IPS DF 6.9 (cell line): ENCODE results near the gene DNAJC15.

Experiments used
- DNase-seq: peaks from one replicate; pipeline ENCODE4 v3.0.0-alpha.2; 2013; ENCODE audit warnings: low read depth, low spot score
- H3K27ac ChIP-seq: one replicate; pipeline ENCODE4 v1.5.1; 2013; ENCODE audit warnings: low read length, control low read depth
- H3K27me3 ChIP-seq: 2 replicates; pipeline ENCODE4 v1.6.1; 2013; ENCODE audit warnings: mild to moderate bottlenecking, low read length; ENCODE audit not compliant: control insufficient read depth, insufficient read depth
- H3K36me3 ChIP-seq: 2 replicates; pipeline ENCODE4 v1.6.1; 2013; ENCODE audit warnings: low read length; ENCODE audit not compliant: control insufficient read depth, insufficient read depth
- H3K4me1 ChIP-seq: 2 replicates; pipeline ENCODE4 v1.6.1; 2013; ENCODE audit warnings: low read length; ENCODE audit not compliant: control insufficient read depth, insufficient read depth
- H3K4me3 ChIP-seq: 2 replicates; pipeline ENCODE4 v1.5.1; 2013; ENCODE audit warnings: mild to moderate bottlenecking, low read length
- H3K9me3 ChIP-seq: 2 replicates; pipeline ENCODE4 v1.6.1; 2013; ENCODE audit warnings: low read length, inconsistent platforms; ENCODE audit not compliant: control insufficient read depth, insufficient read depth
- WGBS: extraction: QIAGEN DNeasy Blood & Tissue Kit; methylation state at CpG from one replicate; pipeline ENCODE4 v1.1.7; 2013; ENCODE audit warnings: mixed read lengths, missing lambda C conversion rate; ENCODE audit not compliant: insufficient read length, insufficient coverage; 5-methylcytosine and 5-hydroxymethylcytosine counted together

DNAJC15 gene

DNA sequence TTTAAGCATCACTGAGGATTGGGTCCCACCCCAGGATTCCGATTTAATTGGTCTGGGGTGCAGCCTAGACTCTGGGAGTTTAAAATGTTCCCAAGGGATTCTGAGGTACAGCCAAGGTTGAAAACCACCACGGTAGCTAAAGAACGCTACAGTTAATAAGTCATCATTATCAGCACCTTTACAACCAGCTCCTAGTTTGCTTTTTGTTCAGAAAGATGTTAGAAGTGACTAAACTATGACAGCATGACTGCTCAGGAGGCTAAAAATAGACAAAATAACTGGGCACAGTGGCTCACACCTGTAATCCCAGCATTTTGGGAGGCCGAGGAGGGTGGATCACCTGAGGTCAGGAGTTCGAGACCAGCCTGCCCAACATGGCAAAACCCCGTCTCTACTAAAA is 19.7 kb upstream of the DNAJC15 start:
- Histone ChIP-seq H3K4me1 (peaks cover 1% of the 10 kb centered on the region; the same call in 1 of the 2 replicates), H3K27me3 (no peaks in the 10 kb centered on the region; the same call in 1 of the 2 replicates), H3K9me3 (no peaks in the 10 kb centered on the region; the same call in 1 of the 2 replicates), H3K4me3 (no peak overlapping the region), H3K27ac (no peak overlapping the region), H3K36me3 (no peaks in the 10 kb centered on the region; the same call in 1 of the 2 replicates)
- no peak for DNase-seq
- WGBS = no CpG with 5 or more reads among the region's 6 CpGs

DNA sequence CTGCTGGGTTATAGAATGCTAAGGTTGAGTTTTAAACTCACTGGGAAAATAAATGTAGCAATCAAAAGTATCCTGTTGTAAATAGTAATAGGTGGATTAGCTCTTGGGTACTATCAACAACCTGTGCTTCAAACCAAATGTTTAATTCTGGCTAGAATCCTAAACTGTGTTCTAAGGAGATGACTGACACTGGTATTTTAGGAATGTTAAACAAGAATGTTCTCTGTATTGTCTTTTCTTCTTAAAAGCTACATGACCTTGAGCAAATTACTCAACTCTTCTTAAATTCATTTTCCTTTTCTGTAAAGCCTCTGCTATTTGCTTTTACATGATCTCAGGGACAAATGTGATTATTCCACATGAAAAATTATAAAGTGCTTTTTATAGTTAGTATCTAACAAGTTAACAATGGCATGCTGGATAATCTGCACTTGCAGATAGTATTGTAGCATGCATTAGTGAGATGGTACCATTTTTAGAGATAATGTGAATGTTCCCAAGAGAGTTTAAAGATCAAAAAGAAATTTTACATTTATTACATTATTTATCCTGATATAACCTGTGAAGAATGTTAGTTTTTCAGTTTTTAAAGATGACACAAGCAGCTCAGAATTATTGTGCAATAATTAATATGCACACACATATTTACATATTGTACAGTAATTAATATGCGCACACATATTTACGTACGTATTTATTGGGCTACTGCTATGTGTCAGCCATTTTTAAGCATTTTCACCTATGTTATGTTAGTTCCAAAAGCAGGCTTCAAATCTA is 17.7 kb upstream of the DNAJC15 start:
- H3K27me3 ChIP-seq = no peaks in the 10 kb centered on the region; the same call in 1 of the 2 replicates
- H3K36me3 ChIP-seq = no peaks in the 10 kb centered on the region; the same call in 1 of the 2 replicates
- H3K4me3 ChIP-seq = no peak overlapping the region
- DNase-seq = no peak
- peaks cover 1% of the 10 kb centered on the region; the same call in 1 of the 2 replicates for H3K4me1 ChIP-seq
- no peaks in the 10 kb centered on the region; the same call in 1 of the 2 replicates for H3K9me3 ChIP-seq
- no CpG with 5 or more reads among the region's 3 CpGs for WGBS
- H3K27ac ChIP-seq = no peak overlapping the region

GRCh38 chr13:43006893-43007631 is 16.3 kb upstream of the DNAJC15 start:
- Histone ChIP-seq H3K36me3 (no peaks in the 10 kb centered on the region), H3K9me3 (no peaks in the 10 kb centered on the region), H3K27me3 (no peaks in the 10 kb centered on the region), H3K4me3 (no peak overlapping the region), H3K4me1 (peaks cover 1% of the 10 kb centered on the region; the same call in 1 of the 2 replicates), H3K27ac (no peak overlapping the region)
- WGBS = no CpG with 5 or more reads among the region's 3 CpGs
- no peak for DNase-seq

- DNase-seq = no peak
- Histone ChIP-seq H3K4me1 (peaks cover 1% of the 10 kb centered on the region; the same call in 1 of the 2 replicates), H3K27me3 (no peaks in the 10 kb centered on the region), H3K27ac (no peak overlapping the region), H3K36me3 (no peaks in the 10 kb centered on the region), H3K9me3 (no peaks in the 10 kb centered on the region), H3K4me3 (no peak overlapping the region)
- WGBS = no CpG with 5 or more reads among the region's 3 CpGs
These were observed 14.8 kb upstream of the DNAJC15 start for GRCh38 chr13:43008596-43008995.

GRCh38 chr13:43009506-43009905 is 13.9 kb upstream of the DNAJC15 start:
- Histone ChIP-seq H3K36me3 (no peaks in the 10 kb centered on the region), H3K27ac (no peak overlapping the region), H3K4me1 (peaks cover 1% of the 10 kb centered on the region; the same call in 1 of the 2 replicates), H3K27me3 (no peaks in the 10 kb centered on the region), H3K9me3 (no peaks in the 10 kb centered on the region), H3K4me3 (no peak overlapping the region)
- WGBS = no CpG with 5 or more reads among the region's 1 CpG
- DNase-seq = no peak

- no CpG with 5 or more reads among the region's 3 CpGs for WGBS
- DNase-seq = no peak
- H3K27ac ChIP-seq = no peak overlapping the region
- H3K9me3 ChIP-seq = no peaks in the 10 kb centered on the region
- no peaks in the 10 kb centered on the region for H3K27me3 ChIP-seq
- no peaks in the 10 kb centered on the region for H3K4me1 ChIP-seq
- H3K4me3 ChIP-seq = no peak overlapping the region
- no peaks in the 10 kb centered on the region; the same call in 1 of the 2 replicates for H3K36me3 ChIP-seq
These were observed 9.2 kb upstream of the DNAJC15 start for GRCh38 chr13:43014162-43014561.

- Histone ChIP-seq H3K9me3 (no peaks in the 10 kb centered on the region), H3K4me3 (no peak overlapping the region), H3K27me3 (no peaks in the 10 kb centered on the region), H3K36me3 (no peaks in the 10 kb centered on the region; the same call in 1 of the 2 replicates), H3K4me1 (0 out of 2 replicates have a peak, but pooled peaks cover 3% of the 10 kb centered on the region), H3K27ac (no peak overlapping the region)
- WGBS = 100% methylated on average over 1 of the region's 5 CpGs
- no peak for DNase-seq
These were observed 7.2 kb upstream of the DNAJC15 start for GRCh38 chr13:43016226-43016625.

DNA sequence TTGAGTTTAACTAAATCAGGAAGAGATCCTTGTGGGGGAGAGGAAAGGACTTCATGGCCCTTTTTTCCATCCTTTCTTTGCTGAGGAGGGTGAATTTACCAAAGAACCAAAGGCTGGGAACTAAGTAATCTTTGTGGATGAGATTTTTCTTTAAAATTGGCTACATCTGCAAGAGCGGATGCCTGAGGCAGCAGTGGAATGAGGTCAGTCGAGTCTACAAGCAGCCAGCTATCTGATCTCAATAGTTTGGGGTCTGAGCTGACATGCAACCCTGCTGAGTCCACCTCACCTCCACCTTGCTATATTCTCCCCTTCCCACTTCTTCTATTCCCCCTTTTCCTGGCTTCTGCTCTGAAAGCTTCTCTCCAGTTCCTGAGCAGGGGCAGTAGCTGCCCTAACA is 3.6 kb upstream of the DNAJC15 start:
- Histone ChIP-seq H3K27ac (no peak overlapping the region), H3K36me3 (no peaks in the 10 kb centered on the region; the same call in 1 of the 2 replicates), H3K4me1 (0 out of 2 replicates have a peak, but pooled peaks cover 3% of the 10 kb centered on the region), H3K4me3 (no peak overlapping the region), H3K9me3 (no peaks in the 10 kb centered on the region), H3K27me3 (no peaks in the 10 kb centered on the region)
- DNase-seq = no peak
- no CpG with 5 or more reads among the region's 2 CpGs for WGBS

DNA sequence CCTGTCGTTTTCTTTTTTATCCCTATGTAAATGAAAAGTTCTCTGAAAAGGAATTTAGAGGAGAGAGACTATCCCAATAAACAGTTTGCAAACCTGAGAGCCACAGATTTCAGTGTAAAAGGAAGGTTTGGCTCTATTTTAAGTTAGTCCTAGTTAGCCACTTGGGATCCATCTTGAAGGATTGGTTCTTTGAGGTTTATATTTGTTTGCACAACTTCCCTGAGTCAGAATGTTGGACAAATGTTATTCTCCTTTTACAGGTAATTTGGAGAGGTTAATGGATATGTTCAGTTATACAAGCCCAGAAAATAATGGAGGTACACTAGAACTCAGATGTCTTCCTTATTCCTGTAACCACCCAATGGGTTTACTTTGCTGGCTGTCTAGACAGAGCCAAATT is 2.6 kb upstream of the DNAJC15 start:
- Histone ChIP-seq H3K9me3 (no peaks in the 10 kb centered on the region), H3K36me3 (no peaks in the 10 kb centered on the region; the same call in 1 of the 2 replicates), H3K27ac (no peak overlapping the region), H3K4me3 (no peak overlapping the region), H3K27me3 (no peaks in the 10 kb centered on the region), H3K4me1 (0 out of 2 replicates have a peak, but pooled peaks cover 3% of the 10 kb centered on the region)
- no CpG with 5 or more reads among the region's 1 CpG for WGBS
- no peak for DNase-seq

DNA sequence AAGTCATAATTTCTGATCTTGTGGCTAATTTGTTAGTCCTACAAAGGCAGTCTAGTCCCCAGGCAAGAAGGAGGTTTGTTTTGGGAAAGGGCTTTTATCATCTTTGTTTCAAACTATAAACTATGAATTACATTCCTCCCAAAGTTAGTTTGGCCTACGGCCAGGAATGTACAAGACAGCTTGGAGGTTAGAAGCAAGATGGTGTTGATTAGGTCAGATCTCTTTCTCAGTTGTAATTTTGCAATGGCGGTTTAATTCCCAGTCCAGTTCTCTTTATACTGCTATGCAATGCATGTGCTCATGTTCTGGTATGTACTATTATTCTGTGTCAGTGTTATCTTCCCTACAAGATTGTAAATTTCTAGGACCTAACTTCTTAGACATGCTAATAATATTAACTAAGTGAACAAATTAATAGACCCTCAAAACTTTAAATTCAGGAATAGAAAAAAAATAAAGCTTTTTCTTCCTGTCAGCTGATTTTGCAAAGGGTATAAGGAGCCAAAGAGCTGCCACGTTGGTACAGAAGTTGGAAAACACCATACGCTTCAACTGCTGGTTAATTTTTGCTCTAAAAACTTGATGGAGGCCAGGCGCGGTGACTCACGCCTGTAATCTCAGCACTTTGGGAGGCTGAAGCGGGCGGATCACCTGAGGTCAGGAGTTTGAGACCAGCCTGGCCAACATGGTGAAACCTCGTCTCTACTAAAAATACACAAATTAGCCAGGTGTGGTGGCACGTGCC is 1.3 kb upstream of the DNAJC15 start:
- Histone ChIP-seq H3K27me3 (no peaks in the 10 kb centered on the region), H3K4me1 (0 out of 2 replicates have a peak, but pooled peaks cover 3% of the 10 kb centered on the region), H3K9me3 (no peaks in the 10 kb centered on the region), H3K36me3 (no peaks in the 10 kb centered on the region; the same call in 1 of the 2 replicates), H3K27ac (no peak overlapping the region), H3K4me3 (no peak overlapping the region)
- WGBS = no CpG with 5 or more reads among the region's 11 CpGs
- no peak for DNase-seq
